HPDE6-E6E7 (cell line): ENCODE data around the gene BICD1.
"Not testable (repeated sequence)": the region's sequence is repeated elsewhere in the genome, so short reads cannot be mapped to it uniquely, and the experiment has no call there.

Experiments
- DNase-seq: peaks from one replicate; pipeline ENCODE4 v3.0.0; 2011; ENCODE audit warnings: missing footprints; ENCODE audit errors: extremely low spot score

Gene BICD1

GRCh38 chr12:32145096-32145495 is 38.4 kb downstream of the BICD1 start:
- DNase-seq: no peak

GRCh38 chr12:32146074-32146873 is 39.6 kb downstream of the BICD1 start:
- DNase-seq: no peak

- no peak for DNase-seq
Measured at GRCh38 chr12:32148372-32148771, 41.7 kb downstream of the BICD1 start.

GRCh38 chr12:32149489-32149888 is 42.8 kb downstream of the BICD1 start:
- DNase-seq: no peak

GRCh38 chr12:32151086-32151485 is 44.4 kb downstream of the BICD1 start:
- DNase-seq: no peak

- no peak for DNase-seq
Measured at GRCh38 chr12:32151552-32151951, 44.9 kb downstream of the BICD1 start.

GRCh38 chr12:32155041-32155440 is 48.4 kb downstream of the BICD1 start:
- no peak for DNase-seq

GRCh38 chr12:32155961-32156529 is 49.4 kb downstream of the BICD1 start:
- no peak for DNase-seq

- no peak for DNase-seq
Measured at GRCh38 chr12:32158525-32158924, 51.9 kb downstream of the BICD1 start.

- no peak for DNase-seq
Measured at GRCh38 chr12:32159381-32159780, 52.7 kb downstream of the BICD1 start.

- no peak for DNase-seq
Measured at GRCh38 chr12:32159925-32160324, 53.3 kb downstream of the BICD1 start.

- DNase-seq: no peak
Measured at GRCh38 chr12:32161058-32161457, 54.4 kb downstream of the BICD1 start.

GRCh38 chr12:32163596-32163995 is 56.9 kb downstream of the BICD1 start:
- DNase-seq: no peak

- no peak for DNase-seq
Measured at GRCh38 chr12:32166510-32166909, 59.9 kb downstream of the BICD1 start.

GRCh38 chr12:32170437-32170998 is 63.9 kb downstream of the BICD1 start:
- DNase-seq: no peak

- DNase-seq: no peak
Measured at GRCh38 chr12:32171211-32171610, 64.6 kb downstream of the BICD1 start.

- no peak for DNase-seq
Measured at GRCh38 chr12:32176606-32177005, 70.0 kb downstream of the BICD1 start.

GRCh38 chr12:32178341-32179010 is 71.8 kb downstream of the BICD1 start:
- DNase-seq: no peak

GRCh38 chr12:32179011-32179395 is 72.4 kb downstream of the BICD1 start:
- DNase-seq: no peak

GRCh38 chr12:32181498-32182175 is 75.0 kb downstream of the BICD1 start:
- DNase-seq: no peak

GRCh38 chr12:32183650-32184049 is 77.0 kb downstream of the BICD1 start:
- DNase-seq: no peak

GRCh38 chr12:32187127-32187526 is 80.5 kb downstream of the BICD1 start:
- not testable (repeated sequence) for DNase-seq
